RWPE1 (cell line): ENCODE data around the gene CREB5.

ENCODE experiments used
- CTCF ChIA-PET: fragments of 350-600 bp; sonication (Branson Sonifier 250); formaldehyde crosslinking; extraction: SDS; loops from one replicate; lab custom pipeline; 2021; lab: Yijun Ruan, JAX
- POLR2A ChIA-PET: fragments of 400-600 bp; formaldehyde crosslinking; extraction: SDS; loops from one replicate; lab custom pipeline; 2020; ENCODE audit warnings: antibody characterized with exemption; ENCODE audit not compliant: low non-redundant PET; lab: Yijun Ruan, JAX
- DNase-seq: peaks from one replicate; pipeline ENCODE4 v3.0.0; 2012; ENCODE audit warnings: low spot score
- H3K27ac ChIP-seq: fragments of 450-650 bp; 2 replicates; pipeline ENCODE4 v1.5.1; 2017
- TF ChIP-seq, protein P1 (sequence below): fragments of 450-650 bp; conservative IDR thresholded peaks from 2 replicates; pipeline ENCODE4 v1.5.1; 2017; ENCODE audit warnings: low read depth, mild to moderate bottlenecking

CREB5 gene

DNA sequence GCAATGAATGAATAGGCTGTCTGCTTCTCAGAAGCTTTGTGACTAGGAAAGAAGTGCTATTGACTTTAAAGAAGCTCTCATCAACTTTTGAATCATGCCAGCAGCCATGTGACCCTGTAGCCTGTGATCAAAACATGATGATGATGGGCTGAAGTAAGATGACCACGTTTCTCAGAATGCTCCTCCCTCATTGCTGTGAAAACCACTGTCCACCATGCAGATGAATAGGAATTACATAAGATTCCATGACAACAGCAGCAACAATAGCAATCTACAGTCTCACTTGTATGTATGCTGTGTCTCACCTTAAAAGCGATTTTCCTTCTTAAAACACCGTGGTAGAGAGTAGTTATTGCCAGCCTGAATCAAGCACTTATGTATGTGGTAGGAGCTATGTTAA is 317.4 kb downstream of the CREB5 start:
- no peak overlapping the region for H3K27ac ChIP-seq
- CTCF ChIA-PET = interaction anchor here (0.5 kb wide), 1 partner anchor 128 kb away, joined by 3 read pairs; no protein-coding TSS in a partner anchor
- TF ChIP-seq, protein P1, sequence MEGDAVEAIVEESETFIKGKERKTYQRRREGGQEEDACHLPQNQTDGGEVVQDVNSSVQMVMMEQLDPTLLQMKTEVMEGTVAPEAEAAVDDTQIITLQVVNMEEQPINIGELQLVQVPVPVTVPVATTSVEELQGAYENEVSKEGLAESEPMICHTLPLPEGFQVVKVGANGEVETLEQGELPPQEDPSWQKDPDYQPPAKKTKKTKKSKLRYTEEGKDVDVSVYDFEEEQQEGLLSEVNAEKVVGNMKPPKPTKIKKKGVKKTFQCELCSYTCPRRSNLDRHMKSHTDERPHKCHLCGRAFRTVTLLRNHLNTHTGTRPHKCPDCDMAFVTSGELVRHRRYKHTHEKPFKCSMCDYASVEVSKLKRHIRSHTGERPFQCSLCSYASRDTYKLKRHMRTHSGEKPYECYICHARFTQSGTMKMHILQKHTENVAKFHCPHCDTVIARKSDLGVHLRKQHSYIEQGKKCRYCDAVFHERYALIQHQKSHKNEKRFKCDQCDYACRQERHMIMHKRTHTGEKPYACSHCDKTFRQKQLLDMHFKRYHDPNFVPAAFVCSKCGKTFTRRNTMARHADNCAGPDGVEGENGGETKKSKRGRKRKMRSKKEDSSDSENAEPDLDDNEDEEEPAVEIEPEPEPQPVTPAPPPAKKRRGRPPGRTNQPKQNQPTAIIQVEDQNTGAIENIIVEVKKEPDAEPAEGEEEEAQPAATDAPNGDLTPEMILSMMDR = no peak
- POLR2A ChIA-PET = no interaction called here
- DNase-seq = no peak

DNA sequence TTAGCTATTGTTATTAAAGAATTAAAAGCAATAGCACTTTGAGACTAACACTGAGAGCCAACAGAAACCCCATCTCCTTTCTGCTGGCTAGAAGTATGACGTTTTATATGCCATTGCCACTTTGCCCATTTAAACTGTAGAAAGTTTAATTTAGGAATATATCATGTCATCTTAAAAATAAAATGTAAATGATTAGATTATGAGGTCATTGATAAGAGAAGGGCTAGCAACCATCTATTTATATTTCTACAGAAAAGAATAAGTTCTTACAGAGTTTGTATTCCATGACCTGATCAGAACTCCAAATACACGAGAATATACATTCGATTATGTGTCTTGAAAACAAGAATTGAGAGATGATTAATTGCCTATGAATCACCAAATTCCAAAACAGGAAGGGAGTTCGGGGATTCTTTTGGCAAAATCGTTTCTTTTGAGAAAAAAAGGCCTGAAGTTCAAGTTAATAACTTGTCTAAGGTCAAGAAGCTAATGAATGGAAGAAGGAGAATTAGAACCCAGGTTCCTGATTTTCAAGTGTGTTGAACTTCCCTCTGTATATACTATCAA is 318.9 kb downstream of the CREB5 start:
- TF ChIP-seq, protein P1 = no peak
- ChIA-PET POLR2A (no interaction called here), CTCF (no interaction called here)
- no peak for DNase-seq
- H3K27ac ChIP-seq = no peak overlapping the region

DNA sequence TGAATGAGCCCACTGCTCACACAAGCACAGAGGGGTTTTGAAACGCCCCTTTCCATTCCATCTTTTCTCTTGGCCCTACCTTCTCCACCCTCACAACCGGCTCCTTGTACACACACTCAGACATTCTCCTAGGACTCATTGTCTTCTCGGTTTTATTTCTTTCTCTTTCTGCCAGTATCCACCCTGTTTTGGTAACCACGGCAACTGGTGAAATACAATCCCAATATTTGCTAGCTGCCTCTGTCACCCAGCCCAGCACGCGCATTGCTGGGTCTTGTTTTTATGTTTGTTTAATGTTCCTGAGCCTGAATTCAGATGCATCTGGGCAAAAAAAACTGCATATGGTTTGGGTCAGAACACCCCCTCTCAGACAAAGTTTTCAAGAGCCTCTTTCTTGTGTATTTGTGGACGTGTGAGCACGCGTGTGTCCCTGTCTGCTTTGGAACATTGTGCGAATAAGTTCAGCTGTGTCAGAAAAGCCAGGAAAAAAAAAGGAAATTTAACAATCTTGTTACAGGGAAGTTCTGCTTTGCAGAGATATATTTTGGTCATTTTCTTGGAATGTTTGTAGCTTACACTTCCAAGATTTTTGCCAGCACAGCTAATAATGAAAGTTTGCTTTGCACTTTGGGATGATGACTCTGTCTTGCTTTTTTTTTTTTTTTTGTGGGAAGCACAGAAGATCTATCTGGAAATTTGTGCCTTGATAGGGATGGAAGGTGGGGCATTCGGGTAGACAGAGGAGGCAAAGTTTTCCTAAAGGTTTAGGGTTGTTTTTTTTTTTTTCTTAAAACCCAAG is 320.0 kb downstream of the CREB5 start:
- ChIA-PET CTCF (interaction anchor here (0.8 kb wide), 1 partner anchor 585 kb away, joined by 6 read pairs; no protein-coding TSS in a partner anchor), POLR2A (no interaction called here)
- peak; percentile 18 for DNase-seq
- TF ChIP-seq, protein P1 = no peak
- H3K27ac ChIP-seq = peak overlapping the region; percentile 42; the same call in 1 of the 2 replicates

DNA sequence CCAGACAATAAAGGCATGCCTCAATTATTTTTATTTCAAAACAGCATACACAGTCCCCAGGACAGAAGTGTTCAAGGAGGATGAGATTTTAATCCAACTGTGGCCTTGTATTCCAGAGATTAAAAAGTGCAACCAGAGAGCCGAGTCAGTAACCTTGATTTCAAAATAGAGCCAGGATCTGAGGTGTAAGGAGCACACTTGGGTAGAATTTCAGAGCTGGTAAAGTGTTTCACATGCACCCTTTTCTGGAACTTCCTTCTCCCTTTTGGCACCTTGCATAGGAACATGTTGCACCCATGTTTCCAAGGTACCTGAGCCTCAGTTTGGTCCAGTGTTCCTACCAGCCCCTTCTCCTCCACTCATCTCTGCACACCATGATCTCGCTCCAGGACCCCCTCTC is 320.7 kb downstream of the CREB5 start:
- TF ChIP-seq, protein P1 = no peak
- CTCF ChIA-PET = no interaction called here
- DNase-seq = no peak
- POLR2A ChIA-PET = no interaction called here
- H3K27ac ChIP-seq = peak overlapping the region; percentile 11; the same call in 1 of the 2 replicates

DNA sequence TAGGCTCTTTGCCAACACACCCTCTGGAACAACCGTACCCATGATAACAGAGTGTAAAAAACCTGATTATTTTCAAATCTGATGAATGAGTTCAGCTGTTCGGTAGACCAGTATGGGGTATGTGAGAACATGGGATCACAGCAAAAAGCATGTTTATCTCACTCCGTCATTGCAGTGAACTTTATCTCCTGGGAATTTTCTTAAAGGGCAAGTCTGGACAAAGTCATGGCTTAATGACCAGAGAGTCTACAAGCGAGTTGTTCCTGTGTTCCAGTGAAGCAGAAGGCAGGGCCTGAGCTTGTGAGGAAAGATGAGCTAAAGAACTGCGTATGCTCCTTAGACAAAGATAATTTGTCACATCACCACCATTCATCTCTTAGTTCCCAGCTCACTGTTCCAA is 326.1 kb downstream of the CREB5 start:
- CTCF ChIA-PET = interaction anchor here (0.6 to 0.8 kb wide), 2 partner anchors 104 to 267 kb away, joined by 3 read pairs; no protein-coding TSS in a partner anchor
- POLR2A ChIA-PET = no interaction called here
- TF ChIP-seq, protein P1 = no peak
- DNase-seq = peak; percentile 31
- no peak overlapping the region for H3K27ac ChIP-seq

DNA sequence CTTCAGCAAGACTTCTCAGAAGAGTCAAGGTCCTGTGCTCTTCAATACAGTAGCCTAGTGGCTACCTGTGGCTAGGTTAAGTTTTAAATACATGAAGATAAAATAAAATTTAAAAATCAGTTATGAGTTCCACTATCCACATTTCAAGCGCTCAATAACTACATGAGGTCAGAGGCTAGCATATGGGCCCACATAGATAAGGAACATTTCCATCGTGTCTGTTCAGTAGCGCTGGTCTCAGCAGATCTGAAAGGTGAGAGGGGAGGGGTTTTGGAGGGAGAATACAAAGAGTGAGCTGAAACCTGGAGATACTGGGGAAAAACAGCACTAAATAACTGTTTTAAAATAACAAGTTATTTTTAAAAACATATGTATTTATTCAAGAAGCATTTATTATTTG is 326.8 kb downstream of the CREB5 start:
- CTCF ChIA-PET = no interaction called here

More for the DNA sequence above, 326.8 kb downstream of the CREB5 start:
- no peak for DNase-seq
- POLR2A ChIA-PET = no interaction called here
- no peak overlapping the region for H3K27ac ChIP-seq
- TF ChIP-seq, protein P1 = no peak
